GM10266 (cell line): Measurements from ENCODE around the gene RAMP1.
"Not testable (repeated sequence)": the region's sequence is repeated elsewhere in the genome, so short reads cannot be mapped to it uniquely, and the experiment has no call there.

Experiments used
- DNase-seq: peaks from one replicate; pipeline ENCODE4 v3.0.0; 2012; ENCODE audit errors: extremely low spot score
- TF ChIP-seq, protein P1 (sequence below): IDR thresholded peaks from 2 replicates; pipeline ENCODE4 v1.5.1; 2012; ENCODE audit warnings: mild to moderate bottlenecking, low read depth; ENCODE audit not compliant: control insufficient read depth, insufficient read depth; ENCODE audit errors: missing control alignments

RAMP1 gene

GRCh38 chr2:237944302-237944701 is 84.9 kb downstream of the RAMP1 start:
- DNase-seq = no peak
- TF ChIP-seq, protein P1, sequence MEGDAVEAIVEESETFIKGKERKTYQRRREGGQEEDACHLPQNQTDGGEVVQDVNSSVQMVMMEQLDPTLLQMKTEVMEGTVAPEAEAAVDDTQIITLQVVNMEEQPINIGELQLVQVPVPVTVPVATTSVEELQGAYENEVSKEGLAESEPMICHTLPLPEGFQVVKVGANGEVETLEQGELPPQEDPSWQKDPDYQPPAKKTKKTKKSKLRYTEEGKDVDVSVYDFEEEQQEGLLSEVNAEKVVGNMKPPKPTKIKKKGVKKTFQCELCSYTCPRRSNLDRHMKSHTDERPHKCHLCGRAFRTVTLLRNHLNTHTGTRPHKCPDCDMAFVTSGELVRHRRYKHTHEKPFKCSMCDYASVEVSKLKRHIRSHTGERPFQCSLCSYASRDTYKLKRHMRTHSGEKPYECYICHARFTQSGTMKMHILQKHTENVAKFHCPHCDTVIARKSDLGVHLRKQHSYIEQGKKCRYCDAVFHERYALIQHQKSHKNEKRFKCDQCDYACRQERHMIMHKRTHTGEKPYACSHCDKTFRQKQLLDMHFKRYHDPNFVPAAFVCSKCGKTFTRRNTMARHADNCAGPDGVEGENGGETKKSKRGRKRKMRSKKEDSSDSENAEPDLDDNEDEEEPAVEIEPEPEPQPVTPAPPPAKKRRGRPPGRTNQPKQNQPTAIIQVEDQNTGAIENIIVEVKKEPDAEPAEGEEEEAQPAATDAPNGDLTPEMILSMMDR = no peak

GRCh38 chr2:237946423-237946822 is 87.0 kb downstream of the RAMP1 start:
- TF ChIP-seq, protein P1 = no peak
- no peak for DNase-seq

DNA sequence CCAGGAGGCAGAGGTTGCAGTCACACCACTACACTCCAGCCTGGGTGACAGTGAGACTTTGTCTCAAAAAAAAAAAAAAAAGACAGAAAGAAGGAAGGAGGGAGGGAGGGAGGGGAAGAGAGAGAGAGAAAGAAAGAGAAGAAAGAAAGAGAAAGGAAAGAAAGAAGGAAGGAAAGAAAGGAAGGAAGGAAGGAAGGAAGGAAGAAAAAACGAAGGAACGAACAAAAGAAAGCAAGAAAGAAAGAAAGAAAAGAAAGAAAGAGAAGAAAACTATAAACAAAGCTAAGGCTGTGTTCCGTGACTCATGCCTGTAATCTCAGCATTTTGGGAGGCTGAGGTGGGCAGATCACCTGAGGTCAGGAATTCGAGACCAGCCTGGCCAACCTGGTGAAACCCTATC is 91.9 kb downstream of the RAMP1 start:
- not testable (repeated sequence) for DNase-seq

DNA sequence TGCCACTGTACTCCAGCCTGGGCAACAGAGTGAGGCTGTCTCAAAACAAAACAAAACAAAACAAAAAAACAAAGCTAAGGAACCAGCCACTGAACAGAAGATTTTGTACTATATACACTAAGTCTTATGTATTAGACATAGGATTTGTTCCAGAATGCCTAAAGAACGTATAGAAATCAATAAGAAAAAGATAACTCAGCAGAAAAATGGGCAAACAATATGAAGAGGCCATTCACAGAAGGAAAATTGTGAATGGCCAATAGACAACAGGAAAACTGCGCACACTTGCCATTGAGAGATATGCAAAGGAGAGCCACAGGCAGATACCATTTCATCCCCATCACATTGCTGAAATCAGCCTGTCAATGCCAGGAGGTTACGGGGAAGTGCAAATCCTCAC is 92.5 kb downstream of the RAMP1 start:
- TF ChIP-seq, protein P1 = no peak
- no peak for DNase-seq

GRCh38 chr2:237952851-237953250 is 93.4 kb downstream of the RAMP1 start:
- TF ChIP-seq, protein P1 = no peak
- no peak for DNase-seq

DNA sequence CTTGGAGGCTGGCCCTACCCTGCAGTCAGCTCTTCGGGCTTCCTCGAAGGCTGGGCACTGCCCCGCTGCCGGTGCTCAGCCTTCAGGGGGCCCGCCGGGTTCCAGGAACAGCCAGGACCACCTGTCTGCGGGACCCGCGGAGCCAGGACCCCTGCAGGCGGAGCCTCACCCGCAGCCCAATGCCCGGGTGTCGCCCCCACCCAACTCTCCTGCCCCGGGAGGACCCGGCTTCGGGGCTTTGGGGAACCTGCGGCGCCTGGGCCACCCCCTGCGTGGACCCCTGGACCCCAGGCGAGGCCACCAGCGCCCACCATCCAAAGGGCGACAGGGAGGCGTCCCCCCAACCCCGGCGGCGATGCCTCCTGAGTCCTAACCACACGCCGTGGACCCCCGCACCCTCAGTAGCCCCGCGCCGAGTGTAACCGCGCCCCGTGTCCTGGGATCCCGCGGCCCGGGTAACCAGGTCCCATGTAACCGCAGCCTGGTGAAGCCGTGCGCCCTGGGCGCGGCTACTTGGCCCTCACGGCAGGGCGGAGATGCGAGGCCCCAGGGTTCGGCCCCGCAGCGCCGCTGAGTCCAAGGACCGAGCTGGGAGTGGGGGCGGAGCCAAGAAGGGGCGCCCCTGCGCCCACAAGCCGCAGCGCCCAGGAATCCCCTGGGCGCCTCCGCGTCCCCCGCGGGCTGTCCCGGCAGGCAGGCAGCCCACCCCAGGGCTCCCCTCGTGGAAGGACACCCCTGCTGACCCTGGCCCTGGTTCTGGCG is 96.4 kb downstream of the RAMP1 start:
- no peak for DNase-seq
- TF ChIP-seq, protein P1 = no peak

DNA sequence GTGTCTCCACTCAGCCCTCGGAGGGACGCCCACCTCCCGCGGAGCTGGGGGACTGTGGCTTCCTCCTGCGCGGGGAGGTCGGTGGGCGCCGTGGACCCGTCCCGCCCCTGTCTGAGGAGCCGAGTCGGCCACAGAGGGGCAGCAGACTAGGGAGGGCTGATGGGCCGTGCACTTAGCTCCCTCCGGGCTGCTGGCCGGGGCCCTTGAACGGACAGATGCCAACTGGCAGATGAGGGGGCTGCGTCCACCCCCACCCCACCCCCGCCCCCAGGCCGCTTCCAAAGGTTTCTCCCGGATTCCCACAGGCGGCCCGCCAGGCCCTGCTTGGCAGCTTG is 96.9 kb downstream of the RAMP1 start:
- TF ChIP-seq, protein P1 = no peak
- no peak for DNase-seq

DNA sequence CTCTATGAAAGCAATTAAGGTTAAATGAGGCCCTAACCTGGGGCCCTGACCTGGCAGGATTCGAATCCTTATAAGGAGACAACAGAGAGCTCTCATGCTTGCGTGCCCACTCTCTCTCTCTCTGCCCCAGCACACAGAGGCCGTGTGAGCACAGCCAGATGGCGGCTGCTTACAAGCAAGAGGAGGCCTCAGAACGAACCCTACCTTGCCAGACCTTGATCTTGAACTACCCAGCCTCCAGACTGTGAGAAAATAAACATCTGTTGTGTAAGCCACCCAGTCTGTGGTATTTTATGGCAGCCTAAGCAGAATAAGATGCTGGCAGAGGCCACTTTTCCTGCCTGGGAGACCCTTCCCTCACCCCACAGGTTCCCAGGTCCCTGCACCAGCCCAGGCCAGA is 102.2 kb downstream of the RAMP1 start:
- no peak for DNase-seq
- TF ChIP-seq, protein P1 = no peak
